ENCODE data around the gene ARGLU1. TPM values are rescaled to one million over a fixed set of nuclear protein-coding genes. Genes with fewer than 3 reads are reported as not detected.

ARGLU1 gene
- total RNA-seq, 2 donors from 2014 or later: 58.7 to 60.0 TPM

DNA sequence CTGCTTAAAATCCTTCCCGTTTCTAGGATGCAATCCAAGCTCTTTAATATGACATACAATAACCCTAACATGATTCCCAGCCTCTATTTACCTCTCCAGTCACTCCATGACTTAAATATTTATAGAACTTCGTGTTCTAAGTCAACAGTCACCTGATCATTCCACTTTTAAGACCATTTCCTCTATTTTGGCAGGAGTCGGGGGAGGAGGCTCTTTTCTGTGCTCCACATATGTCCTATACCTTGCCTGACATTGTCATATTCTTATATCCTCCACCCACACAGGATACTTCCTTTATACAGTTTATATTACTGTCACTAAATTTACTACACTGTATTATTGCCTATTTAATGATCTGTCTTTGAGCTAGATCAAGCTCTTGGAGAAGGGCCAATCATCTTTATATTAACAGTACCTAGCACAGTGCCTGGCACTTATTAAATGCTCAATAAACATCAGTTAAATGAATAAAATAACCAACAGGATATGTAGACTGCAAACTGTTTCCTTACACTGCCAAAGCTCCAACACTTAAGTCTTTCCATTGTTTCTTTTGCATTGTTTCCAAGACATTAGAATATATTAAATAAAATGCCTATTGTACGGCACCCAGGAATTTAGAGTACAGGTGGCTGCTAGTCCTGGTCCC lies 2.7 kb downstream of the ARGLU1 start:
- Histone ChIP-seq H3K9ac (ENCODE audit: low read depth in 2 of 2, low read length in 2 of 2) (no peak overlapping the region), H3K4me1 (peaks cover 9% of the 10 kb centered on the region), H3K36me3 (no peaks in the 10 kb centered on the region), H3K27me3 (no peaks in the 10 kb centered on the region), H3K27ac (no peak overlapping the region), H3K9me3 (no peaks in the 10 kb centered on the region), H3K4me3 (no peak overlapping the region)
- no peak for DNase-seq
- intact Hi-C loops (cut with DNase I): loop anchor here (5.0 to 10.0 kb wide), 2 partner anchors 52 to 350 kb away; no protein-coding TSS in a partner anchor
- TF ChIP-seq, protein P1, sequence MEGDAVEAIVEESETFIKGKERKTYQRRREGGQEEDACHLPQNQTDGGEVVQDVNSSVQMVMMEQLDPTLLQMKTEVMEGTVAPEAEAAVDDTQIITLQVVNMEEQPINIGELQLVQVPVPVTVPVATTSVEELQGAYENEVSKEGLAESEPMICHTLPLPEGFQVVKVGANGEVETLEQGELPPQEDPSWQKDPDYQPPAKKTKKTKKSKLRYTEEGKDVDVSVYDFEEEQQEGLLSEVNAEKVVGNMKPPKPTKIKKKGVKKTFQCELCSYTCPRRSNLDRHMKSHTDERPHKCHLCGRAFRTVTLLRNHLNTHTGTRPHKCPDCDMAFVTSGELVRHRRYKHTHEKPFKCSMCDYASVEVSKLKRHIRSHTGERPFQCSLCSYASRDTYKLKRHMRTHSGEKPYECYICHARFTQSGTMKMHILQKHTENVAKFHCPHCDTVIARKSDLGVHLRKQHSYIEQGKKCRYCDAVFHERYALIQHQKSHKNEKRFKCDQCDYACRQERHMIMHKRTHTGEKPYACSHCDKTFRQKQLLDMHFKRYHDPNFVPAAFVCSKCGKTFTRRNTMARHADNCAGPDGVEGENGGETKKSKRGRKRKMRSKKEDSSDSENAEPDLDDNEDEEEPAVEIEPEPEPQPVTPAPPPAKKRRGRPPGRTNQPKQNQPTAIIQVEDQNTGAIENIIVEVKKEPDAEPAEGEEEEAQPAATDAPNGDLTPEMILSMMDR (IDR thresholded peaks at IDR 0.05): no peak

DNA sequence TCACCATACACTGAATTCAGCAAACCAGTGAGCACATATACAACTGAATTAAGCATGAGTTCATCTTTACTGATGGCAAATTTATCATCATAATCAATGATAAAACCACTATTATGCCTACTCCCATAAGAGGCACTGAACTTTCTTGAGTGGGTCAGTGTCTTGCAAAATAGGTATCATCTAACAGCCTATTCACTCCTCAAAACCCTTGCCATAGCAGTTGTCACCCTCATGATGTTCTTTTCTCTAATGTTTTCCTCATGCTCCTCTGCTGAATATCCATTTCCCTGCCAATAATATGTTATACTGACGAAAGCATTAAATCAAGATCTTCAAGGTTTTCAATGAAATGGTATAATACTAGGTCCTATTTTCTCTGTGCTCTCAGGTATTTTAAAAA lies 5.6 kb downstream of the ARGLU1 start:
- H3K9ac ChIP-seq (ENCODE audit: low read depth in 2 of 2, low read length in 2 of 2): no peak overlapping the region
- H3K4me1 ChIP-seq: peaks cover 9% of the 10 kb centered on the region
- DNase-seq: no peak
- intact Hi-C loops (cut with DNase I): loop anchor here (10.0 kb wide), 1 partner anchor 352 kb away; no protein-coding TSS in a partner anchor
- H3K27ac ChIP-seq: no peak overlapping the region
- no peak overlapping the region for H3K4me3 ChIP-seq
- TF ChIP-seq, protein P1 (IDR thresholded peaks at IDR 0.05): no peak
- no peaks in the 10 kb centered on the region for H3K27me3 ChIP-seq
- peaks cover under 1% of the 10 kb centered on the region for H3K36me3 ChIP-seq
- H3K9me3 ChIP-seq: no peaks in the 10 kb centered on the region

DNA sequence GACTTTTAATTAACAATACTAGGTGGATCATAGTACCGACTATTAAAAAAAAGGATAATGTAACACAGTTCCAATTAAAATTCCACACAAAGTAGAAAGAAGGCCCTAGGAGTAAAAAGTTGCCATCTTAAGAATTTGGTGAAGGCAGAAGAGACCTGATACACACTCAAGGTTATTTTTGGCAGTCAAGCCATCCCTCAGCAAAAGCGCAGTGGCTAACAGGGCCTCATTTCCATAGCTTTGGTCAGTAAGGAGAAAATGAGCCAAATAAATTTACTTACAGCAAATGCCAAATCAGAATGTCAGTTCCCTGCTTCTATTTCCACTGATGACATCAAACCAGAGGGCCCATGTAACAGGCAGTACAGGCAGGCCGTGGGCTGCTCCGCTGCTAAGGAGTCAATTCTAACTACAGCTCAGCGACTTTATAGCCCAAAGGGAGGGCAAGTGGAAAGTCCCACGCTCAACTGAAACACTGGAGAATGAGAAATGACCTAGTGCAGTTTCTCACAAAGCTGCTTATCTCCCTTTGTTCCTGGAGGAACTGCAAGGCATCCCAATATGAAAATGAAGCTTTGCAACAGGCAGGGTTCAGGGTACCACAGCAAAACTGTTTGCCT lies 6.3 kb downstream of the ARGLU1 start:
- intact Hi-C loops (cut with DNase I): loop anchor here (10.0 kb wide), 1 partner anchor 353 kb away; no protein-coding TSS in a partner anchor
- Histone ChIP-seq H3K27ac (no peak overlapping the region), H3K4me1 (peaks cover 9% of the 10 kb centered on the region), H3K9ac (ENCODE audit: low read depth in 2 of 2, low read length in 2 of 2) (no peak overlapping the region), H3K36me3 (peaks cover 7% of the 10 kb centered on the region), H3K27me3 (no peaks in the 10 kb centered on the region), H3K4me3 (no peak overlapping the region), H3K9me3 (no peaks in the 10 kb centered on the region)
- TF ChIP-seq, protein P1 (IDR thresholded peaks at IDR 0.05): no peak
- no peak for DNase-seq

DNA sequence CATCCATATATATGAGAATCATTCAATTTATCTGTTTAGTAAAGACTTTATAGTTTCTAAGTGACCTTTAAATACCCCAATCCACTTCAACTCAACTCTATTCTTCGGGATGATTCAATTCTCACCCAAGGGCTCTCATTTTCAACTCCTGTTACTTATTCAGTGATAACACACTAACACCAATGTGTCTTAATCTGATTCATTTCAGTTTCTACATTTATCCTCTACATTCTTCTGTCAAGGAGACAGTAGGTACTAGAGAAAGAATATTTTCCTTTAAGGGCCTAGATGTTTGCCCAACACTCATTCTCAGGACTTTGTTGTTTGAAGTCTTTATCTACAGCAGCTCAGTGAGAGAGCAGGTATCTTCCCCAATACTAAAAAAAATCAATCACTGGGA lies 7.1 kb downstream of the ARGLU1 start:
- Histone ChIP-seq H3K9ac (ENCODE audit: low read depth in 2 of 2, low read length in 2 of 2) (no peak overlapping the region), H3K4me1 (peaks cover 9% of the 10 kb centered on the region), H3K27ac (no peak overlapping the region), H3K36me3 (peaks cover 9% of the 10 kb centered on the region), H3K9me3 (no peaks in the 10 kb centered on the region), H3K27me3 (no peaks in the 10 kb centered on the region), H3K4me3 (no peak overlapping the region)
- intact Hi-C loops (cut with DNase I): loop anchor here (10.0 kb wide), 1 partner anchor 354 kb away; no protein-coding TSS in a partner anchor
- no peak for DNase-seq
- TF ChIP-seq, protein P1 (IDR thresholded peaks at IDR 0.05): no peak

DNA sequence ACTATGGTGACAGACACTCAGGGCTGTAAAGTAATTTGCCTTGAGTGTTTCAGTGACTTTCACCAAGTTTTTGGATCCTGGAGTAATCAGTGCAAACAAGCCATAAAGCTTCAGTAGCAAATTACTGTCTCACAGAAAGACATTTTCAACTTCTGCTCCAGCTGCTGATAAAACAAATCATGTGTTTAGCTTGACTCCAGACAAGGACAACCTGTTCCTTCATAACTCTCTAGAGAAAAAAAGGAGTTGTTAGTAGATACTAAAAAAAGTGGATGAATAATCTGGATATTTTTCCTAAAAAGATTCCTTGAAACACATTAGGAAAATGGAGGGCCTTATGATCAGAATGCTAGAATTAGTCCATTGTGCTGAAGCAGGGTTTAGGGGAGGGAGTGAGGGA lies 9.4 kb downstream of the ARGLU1 start:
- Histone ChIP-seq H3K9me3 (no peaks in the 10 kb centered on the region), H3K36me3 (peaks cover 16% of the 10 kb centered on the region), H3K4me1 (no peaks in the 10 kb centered on the region), H3K9ac (ENCODE audit: low read depth in 2 of 2, low read length in 2 of 2) (no peak overlapping the region), H3K4me3 (no peak overlapping the region), H3K27ac (no peak overlapping the region), H3K27me3 (no peaks in the 10 kb centered on the region)
- DNase-seq: no peak
- TF ChIP-seq, protein P1 (IDR thresholded peaks at IDR 0.05): no peak
- intact Hi-C loops (cut with DNase I): no loop called here
